Colon (tissue), 2 donors: ENCODE data around the gene CFAP69.
"Not testable (repeated sequence)": the region's sequence is repeated elsewhere in the genome, so short reads cannot be mapped to it uniquely, and the experiment has no call there.

ENCODE experiments used
- FAIRE-seq: peaks from 2 replicates; lab custom pipeline; 2012; peaks lifted over from hg19 to GRCh38; lab: Jason Lieb, UNC
- donor health status: control.
- donor health status: control.

The CFAP69 gene

DNA sequence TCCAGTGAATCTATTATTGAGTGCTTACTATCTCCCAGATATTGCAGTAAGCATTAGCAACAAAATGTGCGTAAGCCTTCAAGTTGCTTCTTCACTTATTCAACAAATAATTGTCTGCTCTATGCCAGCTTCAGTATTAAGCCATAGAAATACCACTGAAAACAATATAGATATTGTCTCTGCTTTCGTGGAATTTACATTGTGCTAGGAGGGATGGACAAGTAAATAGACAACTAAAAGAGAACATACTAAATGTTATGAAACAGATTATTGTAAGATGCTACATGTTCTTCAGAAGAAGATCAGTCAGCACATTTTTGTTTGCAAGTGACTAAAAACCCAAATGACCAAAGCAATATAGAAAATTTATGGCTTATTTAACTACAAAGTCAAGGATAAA lies 27.3 kb downstream of the CFAP69 start:
- FAIRE-seq, result no peak

DNA sequence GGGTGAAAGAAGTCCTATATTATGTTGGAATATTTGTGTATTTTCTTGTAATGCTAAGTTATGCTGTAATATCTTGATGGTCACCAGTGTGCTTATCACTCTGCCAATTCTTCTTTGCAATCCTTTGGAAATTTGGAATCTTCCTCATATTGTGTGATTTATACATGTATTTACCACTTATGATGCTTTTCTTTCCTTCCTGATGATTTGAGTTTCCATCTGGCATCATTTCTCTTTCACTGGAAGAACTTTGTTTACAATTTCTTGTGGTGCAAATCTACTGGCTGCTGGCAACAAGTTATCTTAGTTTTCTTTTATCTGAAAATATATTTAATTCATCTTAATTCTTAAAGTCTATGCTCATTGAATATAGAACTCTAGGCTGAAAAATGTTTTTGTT lies 29.2 kb downstream of the CFAP69 start:
- FAIRE-seq, result no peak

DNA sequence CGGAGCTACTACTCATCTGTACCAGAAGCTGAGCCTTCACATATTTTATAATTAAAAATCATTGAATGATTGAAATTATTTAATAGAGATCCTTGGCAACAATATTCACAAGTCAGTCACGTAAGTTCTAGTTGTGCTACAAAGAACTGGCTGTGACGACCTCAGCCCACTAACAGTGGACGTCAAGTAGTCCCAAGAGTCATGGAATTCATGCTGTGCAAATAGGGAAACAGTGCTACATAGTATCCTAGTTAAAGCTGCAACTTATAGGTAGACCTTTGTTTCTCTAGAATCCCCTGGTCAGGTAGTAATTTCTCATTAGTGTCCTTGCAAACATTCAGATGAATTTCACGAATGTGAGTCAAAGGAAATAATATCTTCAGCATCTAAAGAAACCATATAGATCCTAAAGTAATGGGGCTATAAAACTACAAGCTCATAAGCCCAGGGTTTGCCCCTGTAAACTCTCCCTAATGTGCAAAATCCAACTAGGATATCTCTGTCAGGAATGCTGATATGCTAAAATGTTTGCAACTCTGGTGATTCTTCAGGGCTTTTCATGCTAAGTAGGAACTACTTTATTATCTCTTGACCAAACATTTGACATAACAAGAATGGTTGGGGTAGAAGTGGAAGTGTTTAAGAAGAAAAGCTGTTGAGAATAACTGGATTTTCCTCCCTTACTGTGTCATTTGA lies 31.2 kb downstream of the CFAP69 start:
- no peak for FAIRE-seq

DNA sequence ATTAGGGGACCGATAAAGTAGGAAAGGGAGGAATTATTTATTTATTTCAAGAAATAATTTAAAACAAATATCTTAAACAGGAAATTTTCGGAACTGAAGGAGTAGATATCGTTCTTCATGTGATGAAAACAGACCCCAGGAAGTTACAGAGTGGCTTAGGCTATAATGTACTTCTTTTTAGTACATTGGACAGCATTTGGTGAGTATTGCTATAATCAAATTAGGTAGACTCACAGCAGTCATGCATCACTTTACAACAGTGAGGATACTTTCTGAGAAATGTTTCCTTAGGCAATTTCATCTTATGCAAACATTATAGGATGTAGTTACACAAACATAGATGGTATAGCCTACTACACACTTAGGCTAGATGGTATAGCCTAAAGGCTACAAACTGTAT lies 43.2 kb downstream of the CFAP69 start:
- no peak for FAIRE-seq

DNA sequence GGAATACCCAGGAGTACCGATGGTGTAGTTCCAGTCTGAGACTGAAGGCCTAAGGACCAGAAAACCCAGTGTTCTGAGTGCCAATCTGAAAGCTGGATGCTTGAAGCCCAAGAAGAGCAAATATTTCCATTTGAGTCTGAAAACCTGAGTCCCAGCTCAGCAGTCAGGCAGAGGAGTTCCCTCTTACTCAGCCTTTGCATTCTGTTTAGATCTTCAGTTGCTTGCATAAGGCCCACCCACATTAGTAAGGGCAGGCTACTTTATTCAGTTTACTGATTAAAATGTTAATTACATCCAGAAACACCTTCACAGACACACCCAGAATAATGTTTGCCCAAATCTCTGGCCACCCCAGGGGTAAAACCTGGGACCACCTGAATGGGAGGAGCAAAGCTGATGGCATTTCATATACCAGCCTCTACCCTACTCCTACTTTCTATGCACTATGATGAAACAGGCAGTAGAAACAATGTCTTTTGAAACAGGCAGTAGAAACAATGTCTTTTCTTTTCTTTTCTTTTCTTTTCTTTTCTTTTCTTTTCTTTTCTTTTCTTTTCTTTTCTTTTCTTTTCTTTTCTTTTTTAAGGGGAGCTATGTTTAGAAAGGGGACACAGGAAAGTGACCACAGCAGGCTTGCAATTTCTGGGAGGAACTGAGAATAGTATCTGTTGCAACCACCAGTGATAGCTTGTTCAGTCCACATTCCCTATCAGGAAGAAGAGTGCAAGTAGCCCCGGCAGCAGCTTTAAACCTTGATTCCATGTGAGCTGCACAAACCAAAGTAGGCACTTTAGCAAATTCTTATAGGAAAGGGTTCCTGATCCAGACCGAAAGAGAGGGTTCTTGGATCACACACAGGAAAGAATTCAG lies 45.5 kb downstream of the CFAP69 start:
- no peak for FAIRE-seq

DNA sequence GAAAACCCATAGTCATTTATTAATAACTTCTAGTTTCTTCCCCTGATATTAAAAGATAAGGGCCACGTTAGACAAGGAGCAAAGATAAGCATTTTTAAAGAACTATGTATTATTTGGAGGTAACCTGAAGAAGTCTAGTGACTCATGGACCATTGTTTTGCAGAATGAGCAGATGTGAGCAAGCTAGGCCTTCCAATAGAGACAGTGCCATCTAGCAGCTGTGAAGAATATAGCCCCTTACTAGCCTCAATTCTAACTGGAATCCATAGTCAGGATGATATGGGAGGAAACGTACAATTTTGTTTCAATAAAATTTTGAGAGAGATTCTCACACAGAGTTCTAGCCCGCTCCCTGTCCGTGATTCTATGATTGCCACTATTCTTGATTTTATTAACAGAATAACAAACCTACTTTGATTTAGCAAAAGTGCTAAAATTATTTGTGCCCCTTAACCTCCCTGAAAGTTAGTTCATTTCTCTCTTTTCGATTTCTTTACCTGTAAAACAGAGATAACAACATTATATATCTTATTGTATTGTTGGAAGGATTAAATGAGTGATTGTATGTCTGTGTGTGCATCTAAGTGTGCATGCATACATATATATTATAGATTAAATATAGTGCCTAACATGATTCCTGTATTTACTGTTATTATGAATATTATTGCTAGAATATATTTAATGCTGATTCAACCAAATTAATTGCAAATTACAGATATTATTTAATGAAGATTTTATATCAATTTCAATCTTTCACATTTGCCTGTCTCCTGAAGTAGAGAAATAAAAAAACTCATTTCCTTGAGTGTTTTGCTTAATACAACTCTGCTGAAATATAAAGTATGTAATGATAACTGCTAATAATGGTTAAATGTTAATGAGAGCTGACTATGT lies 53.4 kb downstream of the CFAP69 start:
- FAIRE-seq, result no peak

DNA sequence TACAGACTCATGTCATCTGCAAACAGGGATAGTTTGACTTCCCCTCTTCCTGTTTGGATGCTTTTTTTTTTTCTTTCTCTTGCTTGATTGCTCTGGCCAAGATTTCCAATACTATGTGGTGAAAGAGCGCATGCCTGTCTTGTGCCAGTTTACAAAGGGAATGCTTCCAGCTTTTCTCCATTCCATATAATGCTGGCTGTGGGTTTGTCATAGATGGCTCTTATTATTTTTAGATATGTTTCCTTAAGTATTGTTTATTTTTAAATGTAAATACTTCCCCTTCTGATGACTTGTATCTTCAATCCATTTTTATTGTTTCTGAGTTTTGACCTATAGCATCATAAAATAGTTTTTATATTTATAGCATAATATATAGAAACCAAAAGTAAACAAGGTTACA lies 58.3 kb downstream of the CFAP69 start:
- FAIRE-seq, result no peak

DNA sequence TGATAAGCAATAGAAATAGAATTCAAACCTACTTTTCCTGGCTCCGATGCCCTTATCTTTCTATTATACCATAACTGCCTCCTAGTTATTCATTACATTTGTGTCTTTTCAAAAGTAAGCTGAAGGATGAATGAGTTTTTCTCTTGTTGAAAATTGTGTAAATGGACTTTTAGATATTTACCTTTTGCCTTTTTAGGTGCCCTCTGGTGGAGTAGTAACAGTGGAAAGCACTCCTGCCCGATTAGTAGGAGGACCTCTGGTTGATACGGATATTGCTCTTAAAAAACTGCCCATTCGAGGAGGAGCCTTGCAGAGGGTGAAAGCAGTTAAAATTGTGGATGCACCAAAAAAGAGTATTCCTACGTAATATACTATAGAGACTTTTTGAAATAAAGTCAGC lies 64.9 kb downstream of the CFAP69 start:
- FAIRE-seq, result no peak

DNA sequence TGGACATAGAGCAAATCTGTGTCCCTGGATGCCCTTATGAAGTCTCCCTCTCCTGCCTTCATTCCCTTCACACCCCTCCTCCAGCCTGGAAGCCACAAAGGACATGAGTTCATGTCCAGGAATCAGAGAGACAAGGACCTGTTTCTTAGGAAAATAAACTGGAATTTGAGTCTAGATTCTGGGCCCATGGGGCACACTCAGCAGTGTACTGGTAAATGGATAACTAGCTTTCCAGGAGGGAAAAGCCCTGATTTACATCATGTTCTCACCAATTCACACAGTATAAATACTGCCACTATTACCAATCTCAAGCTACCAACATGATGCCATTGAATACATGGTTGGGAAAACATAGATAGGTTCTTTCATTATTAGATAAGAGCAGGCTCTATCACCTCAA lies 66.2 kb downstream of the CFAP69 start:
- FAIRE-seq, result no peak

DNA sequence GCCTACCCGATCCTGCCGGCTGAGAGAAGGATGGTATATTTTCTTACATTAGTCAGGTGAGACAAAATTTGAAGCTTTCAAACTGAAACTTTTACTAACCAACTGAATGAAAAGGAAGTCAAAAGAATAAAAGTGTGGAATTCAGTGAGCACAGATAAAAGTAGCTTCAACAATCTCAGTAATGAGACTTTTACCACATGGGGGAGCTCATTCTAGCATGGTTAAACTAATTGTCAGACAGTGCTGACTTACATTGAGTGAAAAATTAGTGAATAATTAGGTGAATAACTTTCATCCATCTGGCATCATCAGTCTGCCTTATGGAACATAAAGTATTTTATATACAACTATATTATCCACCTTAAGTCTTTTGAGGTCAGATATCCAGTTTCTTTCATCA lies 67.8 kb downstream of the CFAP69 start:
- no peak for FAIRE-seq

DNA sequence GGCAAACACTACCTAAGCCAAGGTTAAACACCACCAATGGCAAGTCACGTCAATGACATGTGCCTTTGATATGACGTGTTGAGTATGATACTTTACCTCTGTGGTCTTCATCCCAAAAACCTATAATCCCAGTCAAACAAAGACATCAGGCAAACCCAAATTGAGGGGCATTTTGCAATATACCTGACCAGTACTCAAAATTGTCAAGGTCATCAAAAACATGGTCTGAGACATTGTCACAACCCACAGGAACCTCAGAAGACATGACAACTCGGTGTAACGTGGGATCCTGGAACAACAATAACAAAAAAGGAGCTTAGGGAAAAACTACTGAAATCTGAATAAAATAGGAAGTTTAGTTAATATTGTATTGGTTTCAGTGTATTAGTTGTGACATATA lies 68.9 kb downstream of the CFAP69 start:
- FAIRE-seq, result no peak

DNA sequence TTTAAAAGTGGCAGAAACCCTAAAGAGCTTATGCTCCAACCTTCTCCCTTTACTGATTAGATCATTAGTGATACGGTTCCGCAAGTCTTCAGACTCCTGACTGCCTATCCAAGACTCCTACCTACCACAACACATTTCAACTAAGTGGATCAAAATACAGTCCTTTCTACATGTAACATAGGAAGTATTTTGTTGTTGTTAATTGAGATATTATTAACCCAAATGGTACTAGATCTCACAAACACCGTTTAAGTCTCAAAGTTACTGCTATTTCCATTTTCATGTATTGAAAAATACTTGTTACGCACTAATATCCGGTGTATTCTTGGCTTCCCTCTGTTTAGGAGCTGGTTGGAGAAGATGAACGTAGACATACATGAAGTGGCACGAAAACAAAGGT lies 75.0 kb downstream of the CFAP69 start:
- FAIRE-seq, result no peak

DNA sequence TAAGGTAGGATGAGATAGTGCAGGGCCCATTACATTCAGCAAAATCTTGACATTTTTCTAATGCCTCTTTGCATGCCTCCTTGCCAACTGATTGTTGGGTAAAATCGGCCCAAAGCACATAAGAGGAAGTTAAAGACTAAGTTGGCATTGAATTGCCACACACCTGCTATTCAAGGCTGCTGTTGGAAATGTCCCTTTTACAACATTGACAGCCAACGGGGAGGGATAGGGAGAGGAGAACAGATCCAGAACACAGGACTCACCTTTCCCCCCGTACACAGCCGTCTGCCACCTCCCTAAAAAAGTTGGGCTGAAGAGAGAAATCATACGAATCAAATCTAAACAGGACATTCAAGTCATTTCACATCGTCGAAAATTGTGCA lies 75.4 kb downstream of the CFAP69 start:
- no peak for FAIRE-seq

DNA sequence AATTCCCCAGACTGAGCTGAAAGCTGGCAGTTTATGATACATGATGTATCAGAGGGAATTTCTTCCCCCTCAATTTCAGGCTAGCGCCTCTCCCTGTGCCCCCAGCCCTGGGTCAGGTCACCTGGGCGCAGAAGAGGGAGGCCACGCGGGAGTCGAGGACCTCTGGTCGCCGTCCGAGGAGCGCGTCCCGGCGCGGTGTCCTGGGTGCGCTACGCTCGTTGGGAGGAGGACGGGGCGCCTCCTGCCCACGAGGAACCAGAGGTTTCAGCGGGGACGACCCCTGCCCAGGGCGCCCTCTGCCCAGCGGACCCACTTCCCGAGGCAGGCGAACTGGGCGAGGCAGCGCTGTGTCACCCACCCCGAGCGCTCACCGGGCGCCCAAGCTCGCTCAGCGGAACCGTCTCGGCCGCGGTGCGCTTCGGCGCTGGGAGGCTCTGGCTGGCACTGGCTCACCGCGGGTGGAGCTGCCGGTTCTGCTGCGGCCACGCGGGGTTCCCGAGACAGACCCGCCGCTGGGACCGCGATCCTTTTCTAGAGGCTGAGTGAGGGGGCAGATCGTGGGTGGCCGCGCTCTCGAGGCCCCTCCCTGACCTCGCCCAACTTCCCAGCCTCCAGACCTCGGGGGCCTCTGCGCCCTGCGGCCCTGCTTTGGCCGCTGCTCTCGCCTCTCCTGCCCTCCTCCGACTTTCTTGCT lies 76.0 kb downstream of the CFAP69 start, which contains the start of gene FAM237B:
Gene FAM237B, minus strand, starts transcription at position 504 of the 694 bp plus-strand sequence. CDS start 1,556 bp downstream, outside the sequence.
- no peak for FAIRE-seq

DNA sequence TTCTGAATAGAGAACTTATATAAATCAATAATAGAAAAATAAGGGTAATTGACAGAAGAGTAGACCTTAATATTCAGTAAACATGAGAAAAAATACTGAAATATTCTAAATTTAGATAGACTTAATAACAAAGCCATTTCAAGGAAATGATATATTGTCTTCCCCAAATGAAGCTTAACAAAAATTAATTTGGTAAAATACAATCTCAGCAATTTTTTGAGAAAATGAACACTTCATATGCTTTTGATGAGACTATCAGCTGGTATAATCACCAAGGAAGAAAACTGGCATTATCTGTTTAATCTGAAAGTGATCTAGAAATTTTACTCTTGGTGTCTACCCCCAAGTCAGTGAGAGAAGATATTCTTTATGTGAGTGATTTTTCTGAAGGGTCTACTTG lies 77.9 kb downstream of the CFAP69 start:
- no peak for FAIRE-seq

DNA sequence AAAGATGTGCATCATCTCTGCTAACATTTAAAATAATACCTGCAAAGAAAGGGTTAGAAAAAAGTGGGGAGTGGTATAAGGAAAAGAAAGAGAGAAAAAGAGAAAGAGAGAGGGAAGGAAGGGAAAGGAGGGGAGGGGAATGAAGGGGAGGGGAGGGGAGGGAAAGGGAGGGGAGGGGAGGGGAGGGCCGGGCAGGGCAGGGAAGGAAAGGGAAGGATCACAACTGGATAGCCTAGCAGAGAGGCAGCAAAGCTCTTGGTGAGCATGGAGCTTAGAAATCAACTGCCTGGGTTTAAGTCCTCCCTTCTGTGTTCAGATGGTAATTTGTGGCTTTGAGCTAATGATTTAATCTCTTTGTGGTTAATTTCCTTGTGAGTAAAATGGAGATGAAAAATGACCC lies 81.5 kb downstream of the CFAP69 start:
- FAIRE-seq, result no peak

DNA sequence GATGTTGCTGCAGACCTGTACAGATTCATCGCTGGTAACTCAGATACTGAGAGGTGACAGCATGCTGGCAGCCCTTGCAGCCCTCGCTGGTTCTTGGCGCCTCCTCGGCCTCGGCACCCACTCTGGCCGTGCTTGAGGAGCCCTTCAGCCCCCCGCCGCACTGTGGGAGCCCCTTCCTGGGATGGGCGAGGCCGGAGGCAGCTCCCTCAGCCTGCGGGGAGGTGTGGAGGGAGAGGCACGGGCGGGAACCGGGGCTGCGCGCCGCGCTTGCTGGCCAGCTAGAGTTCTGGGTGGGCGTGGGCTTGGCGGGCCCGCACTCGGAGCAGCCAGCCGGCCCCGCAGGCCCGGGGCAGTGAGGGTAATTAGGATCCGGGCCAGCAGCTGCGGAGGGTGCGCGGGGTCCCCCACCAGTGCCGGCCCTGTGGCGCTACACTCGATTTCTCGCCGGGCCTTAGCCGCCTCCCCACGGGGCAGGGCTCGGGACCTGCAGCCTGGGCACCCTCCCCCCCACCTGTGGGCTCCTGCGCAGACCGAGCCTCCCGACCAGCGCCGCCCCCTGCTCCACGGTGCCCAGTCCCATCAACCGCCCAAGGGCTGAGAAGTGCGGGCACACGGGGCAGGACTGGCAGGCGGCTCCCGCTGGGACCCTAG lies 89.3 kb downstream of the CFAP69 start:
- FAIRE-seq, result no peak

DNA sequence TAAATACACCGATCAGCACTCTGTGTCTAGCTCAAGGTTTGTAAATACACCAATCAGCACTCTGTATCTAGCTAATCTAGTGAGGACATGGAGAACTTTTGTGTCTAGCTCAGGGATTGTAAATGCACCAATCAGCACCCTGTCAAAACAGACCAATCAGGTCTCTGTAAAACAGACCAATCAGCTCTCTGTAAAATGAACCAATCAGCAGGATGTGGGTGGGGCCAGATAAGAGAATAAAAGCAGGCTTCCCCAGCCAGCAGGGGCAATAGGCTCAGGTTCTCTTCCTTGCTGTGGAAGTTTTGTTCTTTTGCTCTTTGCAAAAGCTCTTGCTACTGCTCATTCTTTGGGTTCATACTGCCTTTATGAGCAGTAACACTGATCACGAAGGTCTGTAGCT lies 90.0 kb downstream of the CFAP69 start:
- FAIRE-seq, result not testable (repeated sequence)

DNA sequence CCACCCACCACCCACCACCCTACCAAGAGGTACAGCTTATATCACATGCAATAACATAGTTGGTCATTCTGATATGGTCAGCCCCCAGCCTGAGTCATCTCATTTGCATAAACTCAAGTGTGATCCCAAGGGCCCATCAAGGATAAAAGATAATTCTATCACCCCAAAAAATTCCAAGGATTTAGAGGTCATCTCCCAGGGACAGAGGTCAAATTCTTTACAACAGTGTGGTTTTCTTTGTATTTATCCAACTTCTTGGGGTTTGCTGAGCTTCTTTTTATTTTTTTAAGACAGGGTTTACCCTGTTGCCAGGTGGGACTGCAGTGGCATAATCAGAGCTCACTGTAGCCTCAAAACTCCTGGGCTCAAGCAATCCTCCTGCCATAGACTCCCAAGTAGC lies 92.1 kb downstream of the CFAP69 start:
- no peak for FAIRE-seq

DNA sequence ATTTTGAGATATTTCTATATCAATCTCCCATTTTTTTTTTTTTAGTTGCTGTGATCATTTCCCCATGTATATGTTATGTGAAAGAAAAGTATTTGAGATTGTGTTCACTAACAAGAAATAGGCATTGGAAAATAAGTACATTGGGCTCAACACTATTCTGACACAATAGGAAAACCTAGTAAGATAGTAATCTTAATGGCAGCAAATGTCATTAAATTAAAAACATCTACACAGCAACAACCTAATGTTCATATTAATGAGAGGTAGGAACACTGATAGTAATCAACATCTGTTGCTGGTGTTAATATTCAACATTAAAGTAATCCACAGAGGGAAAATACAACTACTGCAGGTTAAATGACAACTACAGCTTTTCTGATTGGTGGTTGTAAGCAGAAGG lies 100.0 kb downstream of the CFAP69 start:
- no peak for FAIRE-seq

DNA sequence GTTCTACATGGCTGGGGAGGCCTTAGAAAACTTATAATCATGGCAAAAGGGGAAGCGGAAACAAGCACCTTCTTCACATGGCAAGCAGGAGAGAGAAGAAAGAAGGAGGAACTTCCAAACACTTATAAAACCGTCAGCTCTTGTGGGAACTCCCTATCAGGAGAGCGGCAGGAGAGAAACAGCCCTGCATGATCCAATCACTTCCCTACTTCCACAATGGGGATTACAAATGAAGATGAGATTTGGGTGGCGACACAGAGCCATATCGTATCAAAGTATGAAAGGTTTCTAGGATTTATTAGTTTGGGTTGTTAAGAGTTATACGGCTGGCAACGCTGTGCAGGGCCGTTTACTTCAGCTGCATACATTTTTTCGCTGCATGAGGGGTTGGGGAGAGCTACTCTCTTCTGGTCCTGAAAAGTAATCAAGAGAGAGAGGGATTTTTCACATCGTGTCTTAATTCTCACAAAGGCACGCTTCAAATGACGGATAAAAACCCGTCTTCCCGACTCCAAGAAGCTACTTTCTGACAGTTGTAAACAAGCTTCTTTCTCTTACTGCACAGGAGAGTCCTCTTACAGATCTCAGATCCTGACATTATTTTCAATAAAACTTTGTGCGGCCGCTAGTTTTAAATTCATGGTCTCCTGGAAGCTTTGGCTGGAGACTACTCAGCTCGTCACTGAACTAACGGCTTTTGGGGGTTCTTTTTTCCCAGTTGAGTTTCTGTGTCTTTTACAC lies 100.8 kb downstream of the CFAP69 start:
- no peak for FAIRE-seq
